ENCODE data around the gene IL11RA.
"Not testable (repeated sequence)": the region's sequence is repeated elsewhere in the genome, so short reads cannot be mapped to it uniquely, and the experiment has no call there.

The IL11RA gene

DNA sequence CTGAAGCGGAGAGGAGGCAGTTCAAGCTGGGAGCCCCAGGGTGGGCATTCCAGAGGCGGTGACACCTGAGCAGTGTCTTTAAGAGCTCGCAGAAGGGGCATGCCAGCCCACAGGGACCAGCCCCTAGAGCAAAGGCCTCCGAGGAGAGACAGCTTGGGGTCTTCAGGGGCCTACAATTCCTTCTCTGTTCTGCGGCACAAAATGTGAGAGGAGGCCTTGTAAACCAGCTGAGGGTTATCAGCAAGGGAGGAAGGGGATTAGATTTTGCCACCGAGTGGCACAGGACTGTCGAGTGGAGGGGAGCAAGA, 13.9 kb upstream of the IL11RA start:
- TF ChIP-seq, protein P1, sequence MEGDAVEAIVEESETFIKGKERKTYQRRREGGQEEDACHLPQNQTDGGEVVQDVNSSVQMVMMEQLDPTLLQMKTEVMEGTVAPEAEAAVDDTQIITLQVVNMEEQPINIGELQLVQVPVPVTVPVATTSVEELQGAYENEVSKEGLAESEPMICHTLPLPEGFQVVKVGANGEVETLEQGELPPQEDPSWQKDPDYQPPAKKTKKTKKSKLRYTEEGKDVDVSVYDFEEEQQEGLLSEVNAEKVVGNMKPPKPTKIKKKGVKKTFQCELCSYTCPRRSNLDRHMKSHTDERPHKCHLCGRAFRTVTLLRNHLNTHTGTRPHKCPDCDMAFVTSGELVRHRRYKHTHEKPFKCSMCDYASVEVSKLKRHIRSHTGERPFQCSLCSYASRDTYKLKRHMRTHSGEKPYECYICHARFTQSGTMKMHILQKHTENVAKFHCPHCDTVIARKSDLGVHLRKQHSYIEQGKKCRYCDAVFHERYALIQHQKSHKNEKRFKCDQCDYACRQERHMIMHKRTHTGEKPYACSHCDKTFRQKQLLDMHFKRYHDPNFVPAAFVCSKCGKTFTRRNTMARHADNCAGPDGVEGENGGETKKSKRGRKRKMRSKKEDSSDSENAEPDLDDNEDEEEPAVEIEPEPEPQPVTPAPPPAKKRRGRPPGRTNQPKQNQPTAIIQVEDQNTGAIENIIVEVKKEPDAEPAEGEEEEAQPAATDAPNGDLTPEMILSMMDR (IDR thresholded peaks at IDR 0.05), result no peak
- TF ChIP-seq ZFX (IDR thresholded peaks at IDR 0.05; ENCODE audit: borderline replicate concordance), result no peak
- peak overlapping the region; percentile 91 for H3K27ac ChIP-seq

- not testable (repeated sequence) for H3K27ac ChIP-seq
Measured at GRCh38 chr9:34639322-34639721, 12.7 kb upstream of the IL11RA start.

DNA sequence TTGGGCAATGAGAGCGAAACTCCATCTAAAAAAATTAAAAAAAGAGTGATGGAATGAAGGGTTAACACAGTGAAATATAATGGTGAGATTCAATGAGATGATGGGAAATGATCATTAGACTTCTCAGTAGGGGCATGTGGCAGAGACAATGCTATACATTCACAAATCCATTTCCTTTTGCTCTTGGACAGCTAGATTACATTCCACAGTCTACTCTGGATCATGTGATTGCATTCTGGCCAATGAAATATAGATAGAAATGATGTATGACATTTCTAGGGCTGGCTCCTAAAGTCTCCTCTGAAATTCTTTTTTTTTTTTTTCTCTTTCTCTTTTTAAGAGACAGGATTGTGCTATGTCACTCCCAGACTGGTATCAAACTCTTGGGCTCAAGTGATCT, 9.3 kb upstream of the IL11RA start:
- TF ChIP-seq, protein P1 (IDR thresholded peaks at IDR 0.05), result no peak
- TF ChIP-seq ZFX (IDR thresholded peaks at IDR 0.05; ENCODE audit: borderline replicate concordance), result no peak

DNA sequence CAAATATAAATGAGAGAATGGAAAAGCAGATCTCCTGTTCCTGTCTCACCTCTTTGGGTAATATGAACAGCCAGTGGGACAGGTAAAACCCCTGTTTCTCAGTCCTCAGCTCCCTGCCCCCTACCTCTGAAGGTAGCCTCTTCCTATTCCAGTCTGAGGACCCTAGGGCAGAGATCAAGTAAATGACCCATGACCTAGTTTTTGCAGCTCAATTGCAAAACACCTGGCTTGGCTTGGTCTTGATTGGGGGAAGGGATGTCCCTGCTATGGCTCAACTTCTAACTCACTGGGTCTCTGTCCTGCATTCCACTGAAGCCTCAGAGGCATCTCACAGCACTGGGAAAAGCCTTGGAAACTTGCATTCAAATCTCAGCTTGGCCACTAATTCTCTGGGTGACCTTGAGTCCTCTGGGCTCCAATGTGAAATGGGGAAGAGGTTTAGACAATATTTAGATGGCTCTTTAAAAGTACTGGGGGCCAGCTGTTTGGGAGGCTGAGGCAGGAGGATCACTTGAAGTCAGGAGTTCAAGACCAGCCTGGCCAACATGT, 7.1 kb upstream of the IL11RA start:
- H3K27ac ChIP-seq, result 0 out of 2 replicates have a peak overlapping the region, but pooled peaks have one; percentile 10
- no peak for TF ChIP-seq ZFX (IDR thresholded peaks at IDR 0.05; ENCODE audit: borderline replicate concordance)
- TF ChIP-seq, protein P1 (IDR thresholded peaks at IDR 0.05), result no peak

More for the DNA sequence above, 9.3 kb upstream of the IL11RA start:
- H3K27ac ChIP-seq, result no peak overlapping the region

DNA sequence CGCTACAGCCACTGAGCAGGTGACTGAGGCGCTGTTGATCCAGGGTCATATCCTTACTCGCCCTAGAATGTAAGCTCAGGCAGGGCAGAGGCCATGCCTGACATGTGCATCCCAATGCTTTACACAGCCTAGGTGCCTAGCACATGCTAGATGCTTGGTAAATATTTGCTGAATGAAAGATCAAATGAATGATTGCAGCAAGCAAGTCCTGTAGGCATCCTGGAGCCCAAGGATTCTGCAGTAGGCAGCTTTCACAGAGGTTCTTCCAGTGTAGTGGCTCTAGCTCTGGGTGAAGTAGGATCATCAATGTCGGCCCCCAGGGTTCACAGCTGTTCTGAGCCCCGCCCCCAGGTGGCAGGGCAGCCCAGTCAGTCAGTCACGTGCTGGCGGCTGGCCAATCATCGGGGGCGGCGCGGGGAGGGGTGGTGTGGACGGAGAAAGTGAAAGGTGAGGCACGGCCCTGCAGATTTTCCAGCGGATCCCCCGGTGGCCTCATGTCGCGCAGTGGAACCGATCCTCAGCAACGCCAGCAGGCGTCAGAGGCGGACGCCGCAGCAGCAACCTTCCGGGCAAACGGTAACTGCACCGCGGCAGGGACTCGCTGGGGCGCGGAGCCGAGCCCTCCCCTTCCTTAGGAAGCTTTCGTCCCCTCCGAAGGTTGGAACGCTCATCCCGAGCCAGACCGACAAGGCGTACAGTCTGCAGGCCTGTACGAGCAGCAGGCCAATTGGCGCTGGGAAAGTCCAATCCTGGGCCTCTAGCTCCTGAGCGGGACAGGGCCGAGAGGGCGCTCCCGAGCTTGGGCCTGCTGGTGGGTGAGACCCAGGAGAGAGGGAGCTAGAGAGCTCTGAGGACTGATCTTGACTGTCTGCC, 5.5 kb upstream of the IL11RA start, which contains the start of gene GALT:
TSS of gene GALT (plus strand) at position 465 of the 873 bp plus-strand sequence. CDS start at position 495, 30 bp downstream.
- H3K27ac ChIP-seq, result peak within 1 kb of the TSS; percentile 97
- TF ChIP-seq, protein P1 (IDR thresholded peaks at IDR 0.05), result peak; percentile 95
- TF ChIP-seq ZFX (IDR thresholded peaks at IDR 0.05; ENCODE audit: borderline replicate concordance), result no peak

DNA sequence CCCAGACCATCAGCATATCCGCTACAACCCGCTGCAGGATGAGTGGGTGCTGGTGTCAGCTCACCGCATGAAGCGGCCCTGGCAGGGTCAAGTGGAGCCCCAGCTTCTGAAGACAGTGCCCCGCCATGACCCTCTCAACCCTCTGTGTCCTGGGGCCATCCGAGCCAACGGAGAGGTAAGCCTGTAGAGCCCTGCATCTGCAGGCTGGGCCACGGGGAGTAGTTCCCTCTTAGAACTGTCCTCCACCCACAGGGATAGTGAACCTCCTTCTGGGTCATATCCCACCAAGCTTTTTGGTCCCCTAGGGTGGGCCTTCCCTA, 4.9 kb upstream of the IL11RA start:
- peak overlapping the region; percentile 97 for H3K27ac ChIP-seq
- TF ChIP-seq, protein P1 (IDR thresholded peaks at IDR 0.05), result peak; percentile 61
- TF ChIP-seq ZFX (IDR thresholded peaks at IDR 0.05; ENCODE audit: borderline replicate concordance), result no peak

- peak overlapping the region; percentile 97 for H3K27ac ChIP-seq
- no peak for TF ChIP-seq ZFX (IDR thresholded peaks at IDR 0.05; ENCODE audit: borderline replicate concordance)
- TF ChIP-seq, protein P1 (IDR thresholded peaks at IDR 0.05), result no peak
Measured at GRCh38 chr9:34647651-34648050, 4.3 kb upstream of the IL11RA start.
